ENCODE results near the gene LRRC46. TPM values are rescaled to one million over a fixed set of nuclear protein-coding genes. Genes with fewer than 3 reads are reported as not detected.
A peak's percentile ranks its signal among the peaks of the same experiment; 100 is the strongest.

The LRRC46 gene
- total RNA-seq, 1 donor from 2014 or later: 0.30 TPM

DNA sequence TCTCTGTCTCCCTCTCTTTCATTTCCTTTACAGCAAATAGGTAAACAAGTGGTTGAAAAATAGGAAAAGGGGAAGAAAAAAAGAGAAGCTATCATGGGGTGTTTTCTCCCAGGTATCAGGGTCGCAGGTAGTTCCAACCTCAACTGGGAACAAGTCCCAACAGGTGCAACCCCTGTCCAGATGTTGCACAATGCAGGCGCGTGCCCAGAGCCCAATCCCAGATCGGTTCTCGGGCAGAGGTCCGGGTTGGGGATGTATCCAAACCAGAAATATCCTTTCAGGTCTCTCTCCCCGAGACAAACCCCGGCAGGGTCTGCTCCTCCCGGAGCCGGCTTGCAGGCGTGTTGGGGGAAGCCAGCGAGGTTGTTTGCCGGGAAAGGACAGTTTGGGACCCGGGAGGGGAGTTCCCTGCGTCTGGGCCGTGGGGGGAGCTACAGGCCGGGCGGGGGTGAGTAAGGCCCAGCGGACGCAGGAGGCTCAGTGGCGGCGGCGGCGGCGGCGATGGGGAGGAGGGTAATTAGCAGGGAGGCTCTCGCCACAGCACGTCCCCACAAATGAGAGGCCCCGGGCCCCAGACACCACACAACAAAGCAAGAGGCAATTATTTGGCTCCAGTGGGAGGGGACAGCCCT, 40.7 kb downstream of the LRRC46 start:
- Histone ChIP-seq H3K9ac (ENCODE audit: low read length) (peak overlapping the region; percentile 10), H3K9me3 (ENCODE audit: insufficient read depth, low read depth, low read length) (no peaks in the 10 kb centered on the region), H3K4me2 (ENCODE audit: low read length) (peak overlapping the region; percentile 63), H3K4me1 (ENCODE audit: insufficient read depth, low read length) (peaks cover 4% of the 10 kb centered on the region), H3K36me3 (ENCODE audit: insufficient read depth, low read length) (no peaks in the 10 kb centered on the region), H4K20me1 (ENCODE audit: insufficient read depth, low read length) (no peaks in the 10 kb centered on the region), H2AFZ (ENCODE audit: low read depth, low read length) (peak overlapping the region; percentile 37), H3K4me3 (ENCODE audit: insufficient read depth, low read depth, low read length) (no peak overlapping the region), H3K27me3 (ENCODE audit: insufficient read depth, low read length) (peaks cover 56% of the 10 kb centered on the region), H3K27ac (ENCODE audit: low read depth, low read length) (no peak overlapping the region), H3K79me2 (ENCODE audit: insufficient read depth, low read length) (no peaks in the 10 kb centered on the region)
- no peak overlapping the region for H3K27ac Mint-ChIP-seq (ENCODE audit: unreplicated experiment)
- no peak for FAIRE-seq
- H3K36me3 Mint-ChIP-seq (ENCODE audit: low read depth, unreplicated experiment): peaks cover 2% of the 10 kb centered on the region
- DNase-seq (ENCODE audit: low read depth): no peak
- peak overlapping the region; percentile 54 for H3K4me3 Mint-ChIP-seq (ENCODE audit: unreplicated experiment)
- no peak for TF ChIP-seq EZH2 (IDR thresholded peaks at IDR 0.05; ENCODE audit: insufficient read depth, low read length)
- TF ChIP-seq, protein P1, sequence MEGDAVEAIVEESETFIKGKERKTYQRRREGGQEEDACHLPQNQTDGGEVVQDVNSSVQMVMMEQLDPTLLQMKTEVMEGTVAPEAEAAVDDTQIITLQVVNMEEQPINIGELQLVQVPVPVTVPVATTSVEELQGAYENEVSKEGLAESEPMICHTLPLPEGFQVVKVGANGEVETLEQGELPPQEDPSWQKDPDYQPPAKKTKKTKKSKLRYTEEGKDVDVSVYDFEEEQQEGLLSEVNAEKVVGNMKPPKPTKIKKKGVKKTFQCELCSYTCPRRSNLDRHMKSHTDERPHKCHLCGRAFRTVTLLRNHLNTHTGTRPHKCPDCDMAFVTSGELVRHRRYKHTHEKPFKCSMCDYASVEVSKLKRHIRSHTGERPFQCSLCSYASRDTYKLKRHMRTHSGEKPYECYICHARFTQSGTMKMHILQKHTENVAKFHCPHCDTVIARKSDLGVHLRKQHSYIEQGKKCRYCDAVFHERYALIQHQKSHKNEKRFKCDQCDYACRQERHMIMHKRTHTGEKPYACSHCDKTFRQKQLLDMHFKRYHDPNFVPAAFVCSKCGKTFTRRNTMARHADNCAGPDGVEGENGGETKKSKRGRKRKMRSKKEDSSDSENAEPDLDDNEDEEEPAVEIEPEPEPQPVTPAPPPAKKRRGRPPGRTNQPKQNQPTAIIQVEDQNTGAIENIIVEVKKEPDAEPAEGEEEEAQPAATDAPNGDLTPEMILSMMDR (IDR thresholded peaks at IDR 0.05; ENCODE audit: insufficient read depth, low read depth, low read length): no peak
- peaks cover 15% of the 10 kb centered on the region for H3K4me1 Mint-ChIP-seq (ENCODE audit: low read depth, unreplicated experiment)
- peaks cover 3% of the 10 kb centered on the region for H3K9me3 Mint-ChIP-seq (ENCODE audit: unreplicated experiment)
- H3K27me3 Mint-ChIP-seq (ENCODE audit: low read depth, unreplicated experiment): peaks cover 36% of the 10 kb centered on the region

DNA sequence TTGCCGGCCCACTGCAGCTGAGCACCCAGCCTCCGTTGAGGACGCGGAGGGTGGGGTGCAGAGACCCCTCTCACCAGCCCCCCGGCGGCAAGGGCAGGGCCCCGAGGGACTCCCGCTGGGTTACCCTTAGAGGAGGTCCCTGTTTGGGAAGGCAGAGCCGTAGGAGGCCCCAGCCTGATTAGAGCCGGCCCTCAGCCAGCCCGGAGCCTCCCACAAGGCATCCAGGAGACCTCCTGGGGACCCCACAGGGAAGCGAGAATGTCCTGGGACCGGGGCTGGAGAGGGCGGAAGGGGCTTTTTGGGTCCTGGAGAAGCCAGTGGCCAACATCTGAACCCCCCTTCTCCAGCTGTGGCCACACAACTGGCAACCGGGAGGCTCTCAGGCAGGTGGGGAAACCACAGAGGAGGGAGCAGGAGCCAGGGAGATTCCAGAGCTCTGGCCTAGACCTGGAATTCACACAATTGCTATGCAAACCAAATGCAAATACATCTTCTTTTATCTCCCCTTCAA, 41.2 kb downstream of the LRRC46 start:
- no peak for FAIRE-seq

More for the DNA sequence above, 41.2 kb downstream of the LRRC46 start:
- Histone ChIP-seq H3K27me3 (ENCODE audit: insufficient read depth, low read length) (peaks cover 56% of the 10 kb centered on the region), H4K20me1 (ENCODE audit: insufficient read depth, low read length) (no peaks in the 10 kb centered on the region), H2AFZ (ENCODE audit: low read depth, low read length) (no peak overlapping the region), H3K4me1 (ENCODE audit: insufficient read depth, low read length) (peaks cover 4% of the 10 kb centered on the region), H3K9me3 (ENCODE audit: insufficient read depth, low read depth, low read length) (no peaks in the 10 kb centered on the region), H3K9ac (ENCODE audit: low read length) (peak overlapping the region; percentile 10), H3K79me2 (ENCODE audit: insufficient read depth, low read length) (no peaks in the 10 kb centered on the region), H3K27ac (ENCODE audit: low read depth, low read length) (no peak overlapping the region), H3K4me2 (ENCODE audit: low read length) (peak overlapping the region; percentile 63), H3K4me3 (ENCODE audit: insufficient read depth, low read depth, low read length) (no peak overlapping the region), H3K36me3 (ENCODE audit: insufficient read depth, low read length) (no peaks in the 10 kb centered on the region)
- Mint-ChIP-seq H3K27ac (ENCODE audit: unreplicated experiment) (no peak overlapping the region), H3K4me3 (ENCODE audit: unreplicated experiment) (no peak overlapping the region), H3K9me3 (ENCODE audit: unreplicated experiment) (peaks cover 3% of the 10 kb centered on the region), H3K36me3 (ENCODE audit: low read depth, unreplicated experiment) (peaks cover 2% of the 10 kb centered on the region), H3K27me3 (ENCODE audit: low read depth, unreplicated experiment) (peaks cover 30% of the 10 kb centered on the region), H3K4me1 (ENCODE audit: low read depth, unreplicated experiment) (peaks cover 17% of the 10 kb centered on the region)
- DNase-seq (ENCODE audit: low read depth): peak; percentile 57
- TF ChIP-seq EZH2 (IDR thresholded peaks at IDR 0.05; ENCODE audit: insufficient read depth, low read length): peak; percentile 70
- TF ChIP-seq, protein P1 (IDR thresholded peaks at IDR 0.05; ENCODE audit: insufficient read depth, low read depth, low read length): no peak
